Keratinocyte (primary cell): Measurements from ENCODE around the gene EXOC6B. TPM values are rescaled to one million over a fixed set of nuclear protein-coding genes. Genes with fewer than 3 reads are reported as not detected.

ENCODE experiments used
- DNase-seq: peaks from one replicate; pipeline ENCODE4 v3.0.0-alpha.2; 2011; ENCODE audit warnings: low read depth, missing footprints, low spot score
- FAIRE-seq: peaks from 2 replicates; lab custom pipeline; 2011; peaks lifted over from hg19 to GRCh38; lab: Jason Lieb, UNC
- H2AFZ ChIP-seq: 2 replicates; pipeline ENCODE4 v1.6.0; 2012; ENCODE audit warnings: low read length, control low read depth, inconsistent platforms; ENCODE audit not compliant: control insufficient read depth
- H3K27ac ChIP-seq: 2 replicates; pipeline ENCODE4 v1.5.1; 2011; ENCODE audit warnings: low read length; ENCODE audit not compliant: control insufficient read depth, insufficient read depth
- H3K27me3 ChIP-seq: 3 replicates; pipeline ENCODE4 v1.6.0; 2011; ENCODE audit warnings: low read length; ENCODE audit not compliant: control insufficient read depth, insufficient read depth; ENCODE audit errors: extremely low read depth
- H3K36me3 ChIP-seq, 2 experiments: 2 replicates in 1 of 2; 3 replicates in 1 of 2; pipeline ENCODE4 v1.5.1; 2011; ENCODE audit warnings: low read length in 2 of 2, mild to moderate bottlenecking in 1 of 2; ENCODE audit not compliant: control insufficient read depth in 2 of 2, insufficient read depth in 2 of 2; ENCODE audit errors: extremely low read depth in 1 of 2
- H3K4me1 ChIP-seq: 3 replicates; pipeline ENCODE4 v1.5.1; 2011; ENCODE audit warnings: low read length; ENCODE audit not compliant: control insufficient read depth, insufficient read depth; ENCODE audit errors: extremely low read depth
- H3K4me2 ChIP-seq: 3 replicates; pipeline ENCODE4 v1.6.0; 2011; ENCODE audit warnings: low read depth, low read length; ENCODE audit not compliant: control insufficient read depth, insufficient read depth; ENCODE audit errors: extremely low read depth
- H3K4me3 ChIP-seq, 3 experiments: fragments of 200-600 bp in 1 of 3; sonication (generic) in 1 of 3; 2 replicates in 2 of 3; 3 replicates in 1 of 3; pipeline ENCODE4 v1.5.1; 2011 to 2016; ENCODE audit warnings: low read length in 3 of 3, mild to moderate bottlenecking in 3 of 3, control low read depth in 2 of 3, inconsistent platforms in 1 of 3, low read depth in 1 of 3, mixed read lengths in 1 of 3, mixed run types in 1 of 3, moderate library complexity in 1 of 3; ENCODE audit not compliant: control insufficient read depth in 2 of 3, insufficient read depth in 2 of 3; ENCODE audit errors: extremely low read depth in 1 of 3
- H3K79me2 ChIP-seq: 2 replicates; pipeline ENCODE4 v1.6.0; 2012; ENCODE audit warnings: low read length; ENCODE audit not compliant: control insufficient read depth, insufficient read depth
- H3K9ac ChIP-seq: 3 replicates; pipeline ENCODE4 v1.6.0; 2011; ENCODE audit warnings: low read length; ENCODE audit not compliant: control insufficient read depth, insufficient read depth; ENCODE audit errors: extremely low read depth
- H3K9me1 ChIP-seq: 3 replicates; pipeline ENCODE4 v1.6.0; 2011; ENCODE audit warnings: low read length; ENCODE audit not compliant: control insufficient read depth, insufficient read depth; ENCODE audit errors: extremely low read depth
- H3K9me3 ChIP-seq: 2 replicates; pipeline ENCODE4 v1.5.1; 2012; ENCODE audit warnings: low read depth, low read length; ENCODE audit not compliant: control insufficient read depth
- H4K20me1 ChIP-seq: 3 replicates; pipeline ENCODE4 v1.6.0; 2011; ENCODE audit warnings: low read length; ENCODE audit not compliant: control insufficient read depth, insufficient read depth; ENCODE audit errors: extremely low read depth
- CTCF ChIP-seq, 3 experiments: IDR thresholded peaks in 1 of 3; conservative IDR thresholded peaks in 1 of 3; optimal IDR thresholded peaks in 1 of 3; 2 replicates in 2 of 3; 3 replicates in 1 of 3; pipeline versions ENCODE3 to v1.5.1; 2011; ENCODE audit warnings: low read length in 3 of 3, mild to moderate bottlenecking in 3 of 3, moderate library complexity in 2 of 3, control low read depth in 1 of 3, inconsistent platforms in 1 of 3; ENCODE audit not compliant: insufficient read depth in 2 of 3; ENCODE audit errors: extremely low read depth in 1 of 3
- EZH2 ChIP-seq: IDR thresholded peaks from one replicate; pipeline ENCODE4 v1.6.1; 2012; ENCODE audit warnings: inconsistent platforms, mild to moderate bottlenecking, low read length, moderate library complexity
- dilution Hi-C: fragments of 300-500 bp; cut with MboI; formaldehyde crosslinking; loops from one replicate; pipeline ENCODE4 v1.7.0; 2020; ENCODE audit warnings: low sequenced_read_pairs; ENCODE audit not compliant: extremely low pct_ligation_motif_present
- polyA plus RNA-seq, 5 experiments: library from polyadenylated mRNA; depleted of rRNA in 3 of 5; stranded (reverse) in 3 of 5; stranded (forward) in 1 of 5; unstranded in 1 of 5; fragments of >200 nt; gene quantifications; 1 replicate in 1 of 5; 2 replicates in 3 of 5; 3 replicates in 1 of 5; pipeline versions ENCODE4 v1.2.1 to v1.2.3, GENCODE V29; 2011 to 2012; ENCODE audit warnings: missing spikeins in 2 of 5, low read depth in 1 of 5, low replicate concordance in 1 of 5

The EXOC6B gene
- polyA plus RNA-seq, 1 donor (not counting 4 experiments of a cell fraction or from before 2014, with no cell fraction given), result 37.3 TPM

- no peak overlapping the region for H3K4me2 ChIP-seq
- DNase-seq, result no peak
- no peaks in the 10 kb centered on the region for H4K20me1 ChIP-seq
- peaks cover 10% of the 10 kb centered on the region for H3K79me2 ChIP-seq
- H3K4me3 ChIP-seq, result no peak overlapping the region
- H3K36me3 ChIP-seq, result no peaks in the 10 kb centered on the region
- dilution Hi-C loops, result no loop called here
- no peaks in the 10 kb centered on the region for H3K9me1 ChIP-seq
- peaks cover 13% of the 10 kb centered on the region for H3K4me1 ChIP-seq
- TF ChIP-seq EZH2 (no peak), CTCF (optimal IDR thresholded peaks at IDR 0.05 in 1 of 3, IDR thresholded peaks at IDR 0.05 in 1 of 3, conservative IDR thresholded peaks at IDR 0.05 in 1 of 3; ENCODE audit: extremely low read depth in 1 of 3, insufficient read depth in 2 of 3, low read length in 3 of 3) (no peak)
- no peak overlapping the region for H2AFZ ChIP-seq
- H3K27ac ChIP-seq, result no peak overlapping the region
- H3K9me3 ChIP-seq, result no peaks in the 10 kb centered on the region
- H3K9ac ChIP-seq, result no peak overlapping the region
- FAIRE-seq, result no peak
- H3K27me3 ChIP-seq, result no peaks in the 10 kb centered on the region
Observed at GRCh38 chr2:72782520-72782919, 43.3 kb downstream of the EXOC6B start.

- H3K27ac ChIP-seq, result no peak overlapping the region
- no peak for DNase-seq
- TF ChIP-seq CTCF (optimal IDR thresholded peaks at IDR 0.05 in 1 of 3, IDR thresholded peaks at IDR 0.05 in 1 of 3, conservative IDR thresholded peaks at IDR 0.05 in 1 of 3; ENCODE audit: extremely low read depth in 1 of 3, insufficient read depth in 2 of 3, low read length in 3 of 3), result no peak
- TF ChIP-seq EZH2, result no peak
Observed at GRCh38 chr2:72781480-72781879, 44.4 kb downstream of the EXOC6B start.

More at GRCh38 chr2:72781480-72781879, 44.4 kb downstream of the EXOC6B start:
- Histone ChIP-seq H3K36me3 (no peaks in the 10 kb centered on the region), H3K4me1 (peaks cover 13% of the 10 kb centered on the region), H2AFZ (no peak overlapping the region), H3K79me2 (peaks cover 10% of the 10 kb centered on the region), H4K20me1 (no peaks in the 10 kb centered on the region), H3K9me3 (no peaks in the 10 kb centered on the region), H3K4me3 (no peak overlapping the region), H3K27me3 (no peaks in the 10 kb centered on the region), H3K9ac (no peak overlapping the region), H3K4me2 (no peak overlapping the region), H3K9me1 (no peaks in the 10 kb centered on the region)
- FAIRE-seq, result peak; percentile 48
- dilution Hi-C loops, result no loop called here
